ENCODE data around the gene CPED1. TPM values are rescaled to one million over a fixed set of nuclear protein-coding genes. Genes with fewer than 3 reads are reported as not detected.

Gene CPED1
- polyA plus RNA-seq, 1 donor from 2014 or later, result not detected

DNA sequence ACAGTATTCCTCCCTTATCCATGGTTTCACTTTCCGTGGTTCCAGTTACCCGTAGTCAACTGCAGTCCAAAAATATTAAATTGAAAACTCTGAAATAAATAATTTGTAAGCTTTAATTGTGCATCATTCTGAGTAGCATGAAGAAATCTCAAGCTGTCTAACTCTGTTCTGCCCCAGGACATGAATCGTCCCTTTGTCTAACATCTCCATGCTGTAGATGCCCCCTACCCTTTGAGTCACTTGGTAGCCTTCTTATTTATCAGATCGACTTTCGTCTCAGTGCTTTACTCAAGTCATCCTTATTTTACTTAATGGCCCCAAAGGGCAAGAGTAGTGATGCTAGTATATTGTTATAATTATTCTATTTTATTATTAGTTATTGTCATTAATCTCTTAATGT, 41.8 kb downstream of the CPED1 start:
- Histone ChIP-seq H3K79me2 (replicated peaks; ENCODE audit: insufficient read depth, low read length) (no peaks in the 10 kb centered on the region), H2AFZ (ENCODE audit: low read depth, low read length) (no peak overlapping the region), H3F3A (ENCODE audit: insufficient read depth, low read length, poor library complexity, severe bottlenecking) (no peaks in the 10 kb centered on the region), H3K9me2 (ENCODE audit: insufficient read depth, low read length) (no peaks in the 10 kb centered on the region), H3K9me3 (ENCODE audit: low read length) (no peaks in the 10 kb centered on the region), H3K4me2 (ENCODE audit: low read length) (no peak overlapping the region), H3K27me3 (ENCODE audit: insufficient read depth, low read depth, low read length) (no peaks in the 10 kb centered on the region), H3K4me3 (ENCODE audit: low read length) (no peak overlapping the region), H3K27ac (ENCODE audit: low read length) (no peak overlapping the region), H4K20me1 (ENCODE audit: insufficient read depth) (no peaks in the 10 kb centered on the region), H3K9ac (ENCODE audit: low read length) (no peak overlapping the region), H3K36me3 (ENCODE audit: insufficient read depth, low read length) (no peaks in the 10 kb centered on the region)
- no peak for TF ChIP-seq SMC3 (conservative IDR thresholded peaks at IDR 0.05; ENCODE audit: poor library complexity)
- no peak for TF ChIP-seq MXI1 (conservative IDR thresholded peaks at IDR 0.05; ENCODE audit: poor library complexity, severe bottlenecking)
- TF ChIP-seq EP300 (conservative IDR thresholded peaks at IDR 0.05; ENCODE audit: poor library complexity, severe bottlenecking), result no peak

DNA sequence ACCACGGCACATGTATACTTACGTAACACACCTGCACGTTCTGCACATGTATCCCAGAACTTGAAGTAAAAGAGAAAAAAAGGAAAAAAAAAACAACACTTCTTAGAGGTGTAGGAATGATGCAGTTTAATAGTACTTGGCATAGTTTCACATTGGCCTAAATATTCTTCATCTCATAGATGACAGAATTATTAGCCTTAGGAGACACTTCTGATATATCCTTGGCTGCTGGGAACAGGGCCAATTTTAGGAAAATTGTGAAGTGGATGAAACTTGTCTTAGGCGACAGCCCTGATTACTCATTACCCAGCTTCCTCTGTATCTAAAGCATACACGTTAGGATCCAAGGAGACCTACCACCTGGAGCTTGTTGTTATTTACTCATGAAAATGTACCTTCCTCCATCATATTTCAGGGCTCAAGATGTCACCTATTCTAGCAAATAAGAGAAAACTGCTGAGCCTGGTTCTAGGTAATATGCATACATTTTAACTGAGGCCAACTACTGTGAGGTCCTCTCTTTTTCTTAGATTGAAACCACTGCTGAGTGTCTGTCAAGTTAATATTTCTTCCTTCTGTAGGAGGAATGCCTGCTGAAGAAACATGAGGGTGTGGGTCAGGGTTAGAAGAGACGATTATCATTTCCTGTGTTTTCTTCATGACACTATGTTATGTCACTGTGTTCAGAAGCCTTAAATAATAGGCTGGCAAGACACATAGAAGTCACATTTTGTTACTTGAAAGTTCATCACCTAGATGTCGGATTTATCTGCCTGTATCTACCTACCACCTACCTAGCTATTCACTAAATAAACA, 44.3 kb downstream of the CPED1 start:
- Histone ChIP-seq H3K36me3 (ENCODE audit: insufficient read depth, low read length) (no peaks in the 10 kb centered on the region), H3K9ac (ENCODE audit: low read length) (no peak overlapping the region), H4K20me1 (ENCODE audit: insufficient read depth) (no peaks in the 10 kb centered on the region), H3F3A (ENCODE audit: insufficient read depth, low read length, poor library complexity, severe bottlenecking) (no peaks in the 10 kb centered on the region), H3K4me2 (ENCODE audit: low read length) (no peak overlapping the region), H3K9me2 (ENCODE audit: insufficient read depth, low read length) (no peaks in the 10 kb centered on the region), H3K4me3 (ENCODE audit: low read length) (no peak overlapping the region), H2AFZ (ENCODE audit: low read depth, low read length) (no peak overlapping the region), H3K27ac (ENCODE audit: low read length) (no peak overlapping the region), H3K27me3 (ENCODE audit: insufficient read depth, low read depth, low read length) (no peaks in the 10 kb centered on the region), H3K79me2 (replicated peaks; ENCODE audit: insufficient read depth, low read length) (no peaks in the 10 kb centered on the region), H3K9me3 (ENCODE audit: low read length) (no peaks in the 10 kb centered on the region)
- no peak for TF ChIP-seq MXI1 (conservative IDR thresholded peaks at IDR 0.05; ENCODE audit: poor library complexity, severe bottlenecking)
- no peak for TF ChIP-seq POLR2AphosphoS5 (IDR thresholded peaks at IDR 0.05)
- no peak for TF ChIP-seq SMC3 (conservative IDR thresholded peaks at IDR 0.05; ENCODE audit: poor library complexity)
- TF ChIP-seq CTCF (IDR thresholded peaks at IDR 0.05; ENCODE audit: poor library complexity, severe bottlenecking), result no peak
- TF ChIP-seq RAD21 (conservative IDR thresholded peaks at IDR 0.05), result no peak
- TF ChIP-seq EZH2 (IDR thresholded peaks at IDR 0.05; ENCODE audit: borderline replicate concordance, insufficient read depth, low read length, poor library complexity, severe bottlenecking), result no peak
- TF ChIP-seq, protein P1, sequence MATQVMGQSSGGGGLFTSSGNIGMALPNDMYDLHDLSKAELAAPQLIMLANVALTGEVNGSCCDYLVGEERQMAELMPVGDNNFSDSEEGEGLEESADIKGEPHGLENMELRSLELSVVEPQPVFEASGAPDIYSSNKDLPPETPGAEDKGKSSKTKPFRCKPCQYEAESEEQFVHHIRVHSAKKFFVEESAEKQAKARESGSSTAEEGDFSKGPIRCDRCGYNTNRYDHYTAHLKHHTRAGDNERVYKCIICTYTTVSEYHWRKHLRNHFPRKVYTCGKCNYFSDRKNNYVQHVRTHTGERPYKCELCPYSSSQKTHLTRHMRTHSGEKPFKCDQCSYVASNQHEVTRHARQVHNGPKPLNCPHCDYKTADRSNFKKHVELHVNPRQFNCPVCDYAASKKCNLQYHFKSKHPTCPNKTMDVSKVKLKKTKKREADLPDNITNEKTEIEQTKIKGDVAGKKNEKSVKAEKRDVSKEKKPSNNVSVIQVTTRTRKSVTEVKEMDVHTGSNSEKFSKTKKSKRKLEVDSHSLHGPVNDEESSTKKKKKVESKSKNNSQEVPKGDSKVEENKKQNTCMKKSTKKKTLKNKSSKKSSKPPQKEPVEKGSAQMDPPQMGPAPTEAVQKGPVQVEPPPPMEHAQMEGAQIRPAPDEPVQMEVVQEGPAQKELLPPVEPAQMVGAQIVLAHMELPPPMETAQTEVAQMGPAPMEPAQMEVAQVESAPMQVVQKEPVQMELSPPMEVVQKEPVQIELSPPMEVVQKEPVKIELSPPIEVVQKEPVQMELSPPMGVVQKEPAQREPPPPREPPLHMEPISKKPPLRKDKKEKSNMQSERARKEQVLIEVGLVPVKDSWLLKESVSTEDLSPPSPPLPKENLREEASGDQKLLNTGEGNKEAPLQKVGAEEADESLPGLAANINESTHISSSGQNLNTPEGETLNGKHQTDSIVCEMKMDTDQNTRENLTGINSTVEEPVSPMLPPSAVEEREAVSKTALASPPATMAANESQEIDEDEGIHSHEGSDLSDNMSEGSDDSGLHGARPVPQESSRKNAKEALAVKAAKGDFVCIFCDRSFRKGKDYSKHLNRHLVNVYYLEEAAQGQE (IDR thresholded peaks at IDR 0.05; ENCODE audit: borderline replicate concordance), result no peak
- no peak for TF ChIP-seq TAF1 (IDR thresholded peaks at IDR 0.05; ENCODE audit: low read depth)
- no peak for TF ChIP-seq EP300 (conservative IDR thresholded peaks at IDR 0.05; ENCODE audit: poor library complexity, severe bottlenecking)
